Measurements from ENCODE around the gene ZNF263. TPM values are rescaled to one million over a fixed set of nuclear protein-coding genes. Genes with fewer than 3 reads are reported as not detected.

ZNF263 gene
- total and polyA plus RNA-seq, 9 of the 15 experiments (the other 6 are each of a cell fraction or from before 2014, with no cell fraction given) = 4.6 to 48.3 (median 31.8) TPM

DNA sequence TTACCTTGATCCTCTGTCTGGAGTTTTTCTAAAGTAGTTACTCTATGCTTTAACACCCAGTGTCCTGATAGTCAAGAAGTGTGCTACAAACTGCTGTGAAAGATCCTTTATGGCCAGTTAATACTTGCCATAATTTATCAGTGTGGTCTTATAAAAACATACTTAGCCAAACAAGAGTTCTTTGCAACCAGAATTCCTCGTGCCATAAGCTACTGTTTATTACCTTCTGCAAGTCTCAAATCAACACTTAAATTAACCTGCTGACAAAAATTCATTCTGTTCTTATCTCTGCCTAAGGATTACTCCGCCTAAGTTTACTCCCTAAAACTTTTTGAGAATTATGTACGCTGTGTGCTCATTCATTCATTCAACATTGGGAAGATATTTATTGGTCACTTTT, 44.8 kb downstream of the ZNF263 start:
- Histone ChIP-seq H2AFZ (ENCODE audit: low read depth, low read length) (no peak overlapping the region), H3K4me1 (replicated peaks in 1 of 2; ENCODE audit: control insufficient read depth in 2 of 2, insufficient read depth in 2 of 2, low read length in 2 of 2) (no peaks in the 10 kb centered on the region; a peak in 1 of 5 replicates), H3K9me1 (ENCODE audit: control insufficient read depth, insufficient read depth, low read length) (no peaks in the 10 kb centered on the region), H3K4me3 (no peak overlapping the region), H3K27me3 (ENCODE audit: control insufficient read depth in 2 of 2, insufficient read depth in 2 of 2, low read length in 2 of 2) (peaks cover 4 to 5% of the 10 kb centered on the region in 2 experiments; a peak in 3 of 5 replicates), H4K20me1 (replicated peaks; ENCODE audit: control insufficient read depth, insufficient read depth, low read length) (no peaks in the 10 kb centered on the region), H3K27ac (ENCODE audit: extremely low read depth, low read depth, low read length) (no peak overlapping the region), H3K79me2 (ENCODE audit: control insufficient read depth, insufficient read depth, low read length) (no peaks in the 10 kb centered on the region), H3K4me2 (ENCODE audit: insufficient read depth, low read length) (no peak overlapping the region), H3K9ac (ENCODE audit: insufficient read depth in 1 of 2, low read depth in 2 of 2, low read length in 2 of 2) (no peak overlapping the region), H3K9me3 (replicated peaks; ENCODE audit: control insufficient read depth, insufficient read depth, low read depth, low read length) (no peaks in the 10 kb centered on the region), H3K36me3 (ENCODE audit: control insufficient read depth, insufficient read depth, low read length) (no peaks in the 10 kb centered on the region)
- TF ChIP-seq FOXJ2 (tag; IDR thresholded peaks at IDR 0.05) = no peak
- TF ChIP-seq HDGF (IDR thresholded peaks at IDR 0.05) = no peak
- TF ChIP-seq KAT8 (IDR thresholded peaks at IDR 0.05; ENCODE audit: low read depth) = no peak
- no peak for TF ChIP-seq GATA2 (CRISPR knock-in tag; IDR thresholded peaks at IDR 0.05)
- no peak for TF ChIP-seq SAFB2 (IDR thresholded peaks at IDR 0.05; ENCODE audit: borderline replicate concordance, low read depth, low read length, severe bottlenecking)
- TF ChIP-seq, protein P1, sequence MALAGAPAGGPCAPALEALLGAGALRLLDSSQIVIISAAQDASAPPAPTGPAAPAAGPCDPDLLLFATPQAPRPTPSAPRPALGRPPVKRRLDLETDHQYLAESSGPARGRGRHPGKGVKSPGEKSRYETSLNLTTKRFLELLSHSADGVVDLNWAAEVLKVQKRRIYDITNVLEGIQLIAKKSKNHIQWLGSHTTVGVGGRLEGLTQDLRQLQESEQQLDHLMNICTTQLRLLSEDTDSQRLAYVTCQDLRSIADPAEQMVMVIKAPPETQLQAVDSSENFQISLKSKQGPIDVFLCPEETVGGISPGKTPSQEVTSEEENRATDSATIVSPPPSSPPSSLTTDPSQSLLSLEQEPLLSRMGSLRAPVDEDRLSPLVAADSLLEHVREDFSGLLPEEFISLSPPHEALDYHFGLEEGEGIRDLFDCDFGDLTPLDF (CRISPR knock-in tag; IDR thresholded peaks at IDR 0.05) = no peak
- no peak for TF ChIP-seq EWSR1 (IDR thresholded peaks at IDR 0.05; ENCODE audit: borderline replicate concordance, low read depth, partially characterized antibody)
- TF ChIP-seq PHB2 (IDR thresholded peaks at IDR 0.05; ENCODE audit: low read depth) = no peak
- TF ChIP-seq RAD21 (CRISPR knock-in tag; conservative IDR thresholded peaks at IDR 0.05 in 1 of 2, IDR thresholded peaks at IDR 0.05 in 1 of 2) = no peak
- no peak for TF ChIP-seq NR4A1 (CRISPR knock-in tag; IDR thresholded peaks at IDR 0.05)
- TF ChIP-seq NR4A1 (tag; IDR thresholded peaks at IDR 0.05) = no peak
- TF ChIP-seq, protein P2, sequence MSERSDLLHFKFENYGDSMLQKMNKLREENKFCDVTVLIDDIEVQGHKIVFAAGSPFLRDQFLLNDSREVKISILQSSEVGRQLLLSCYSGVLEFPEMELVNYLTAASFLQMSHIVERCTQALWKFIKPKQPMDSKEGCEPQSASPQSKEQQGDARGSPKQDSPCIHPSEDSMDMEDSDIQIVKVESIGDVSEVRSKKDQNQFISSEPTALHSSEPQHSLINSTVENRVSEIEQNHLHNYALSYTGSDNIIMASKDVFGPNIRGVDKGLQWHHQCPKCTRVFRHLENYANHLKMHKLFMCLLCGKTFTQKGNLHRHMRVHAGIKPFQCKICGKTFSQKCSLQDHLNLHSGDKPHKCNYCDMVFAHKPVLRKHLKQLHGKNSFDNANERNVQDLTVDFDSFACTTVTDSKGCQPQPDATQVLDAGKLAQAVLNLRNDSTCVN (CRISPR knock-in tag; IDR thresholded peaks at IDR 0.05) = no peak
- ATAC-seq = no peak
- intact Hi-C loops (cut with micrococcal nuclease) (no loop called here), in situ Hi-C loops (cut with MboI) (no loop called here)
- no TSS peak for BruUV-seq (replicated peaks)
- ChIA-PET POLR2A (interaction anchor here (0.7 kb wide), 1 partner anchor 16 kb away, joined by 5 read pairs; no protein-coding TSS in a partner anchor), CTCF (ENCODE audit: low intra/inter-chr PET ratio) (no interaction called here)
- DNase-seq (ENCODE audit: extremely low read depth in 1 of 4, low spot score in 3 of 4) = peak in 1 of 4 experiments; percentile 3
- no peak for FAIRE-seq
- 2% methylated on average over 3 of the region's 3 CpGs for WGBS (ENCODE audit: insufficient coverage, low coverage, missing lambda C conversion rate)
